Prostate gland (tissue), 2 donors: Measurements from ENCODE around the gene CFAP99.

Source experiments
- CTCF ChIP-seq, 4 experiments: fragments of 200-600 bp in 2 of 4; fragments of 450-650 bp in 2 of 4; sonication (generic) in 2 of 4; IDR thresholded peaks; 1 replicate in 3 of 4; 2 replicates in 1 of 4; pipeline ENCODE4 v1.5.1; 2016 to 2019; ENCODE audit warnings: antibody characterized with exemption in 4 of 4, mild to moderate bottlenecking in 2 of 4, moderate library complexity in 2 of 4
- POLR2A ChIP-seq: fragments of 450-650 bp; IDR thresholded peaks from one replicate; pipeline ENCODE4 v1.6.1; 2016; ENCODE audit warnings: antibody characterized with exemption, mild to moderate bottlenecking

DNA sequence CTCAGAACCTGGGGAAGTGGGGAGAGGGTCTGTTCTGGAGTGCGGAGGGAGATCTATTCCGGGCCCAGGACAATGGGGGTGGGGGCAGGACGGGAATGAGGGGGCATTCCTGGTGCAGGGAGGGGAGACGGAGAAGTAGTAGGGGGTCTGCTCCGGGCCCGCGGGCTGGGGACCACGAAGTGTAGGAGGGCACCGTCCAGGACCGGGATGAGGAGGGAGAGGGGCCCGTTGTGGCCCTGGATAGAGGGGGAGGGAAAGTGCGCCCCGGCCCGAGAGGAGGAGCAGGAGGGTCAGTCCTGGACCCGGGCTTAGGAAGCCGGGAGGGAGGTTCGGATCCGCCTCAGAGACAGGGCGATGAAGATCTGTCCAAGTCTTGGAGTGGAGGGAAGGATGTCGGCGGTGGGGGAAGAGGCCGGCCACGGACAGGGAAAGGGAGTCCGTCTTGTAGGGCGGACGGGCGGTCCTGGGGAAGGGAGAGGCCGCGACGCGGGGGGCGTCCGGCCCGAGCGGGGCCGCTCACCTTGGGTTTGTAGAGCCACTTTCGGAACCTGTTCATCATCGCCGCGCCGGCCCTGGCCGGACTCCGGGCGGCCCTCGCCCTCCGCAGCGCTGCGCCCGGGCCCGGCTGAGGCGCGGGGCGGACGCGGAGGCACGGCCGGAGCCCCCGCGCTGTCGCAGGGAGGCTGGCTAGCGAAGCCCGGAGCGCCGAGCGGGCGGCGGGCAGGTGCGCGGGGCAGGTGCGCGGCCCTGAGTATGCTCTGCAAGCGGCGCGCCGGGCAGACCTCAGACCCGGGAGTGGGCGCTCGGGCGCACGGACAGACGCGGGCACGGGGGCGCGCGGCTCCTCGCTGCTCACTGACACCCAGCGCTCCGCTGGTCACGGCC, 748 bp upstream of the CFAP99 start, which contains the start of gene ZFYVE28:
- TF ChIP-seq POLR2A (no peak), CTCF (IDR thresholded peaks at IDR 0.05) (no peak)
